Inflammatory macrophage treated with lipopolysaccharide for 4 hours (primary cell): ENCODE measurements around the gene SYNGR3.
A peak's percentile ranks its signal among the peaks of the same experiment; 100 is the strongest.

Experiments used
- DNase-seq: peaks from one replicate; pipeline ENCODE4 v3.0.0-alpha.2; 2020

The SYNGR3 gene

GRCh38 chr16:1997494-1998359 is 8.0 kb downstream of the SYNGR3 start:
- no peak for DNase-seq

GRCh38 chr16:1998360-1998835 is 8.6 kb downstream of the SYNGR3 start:
- DNase-seq: no peak

DNA sequence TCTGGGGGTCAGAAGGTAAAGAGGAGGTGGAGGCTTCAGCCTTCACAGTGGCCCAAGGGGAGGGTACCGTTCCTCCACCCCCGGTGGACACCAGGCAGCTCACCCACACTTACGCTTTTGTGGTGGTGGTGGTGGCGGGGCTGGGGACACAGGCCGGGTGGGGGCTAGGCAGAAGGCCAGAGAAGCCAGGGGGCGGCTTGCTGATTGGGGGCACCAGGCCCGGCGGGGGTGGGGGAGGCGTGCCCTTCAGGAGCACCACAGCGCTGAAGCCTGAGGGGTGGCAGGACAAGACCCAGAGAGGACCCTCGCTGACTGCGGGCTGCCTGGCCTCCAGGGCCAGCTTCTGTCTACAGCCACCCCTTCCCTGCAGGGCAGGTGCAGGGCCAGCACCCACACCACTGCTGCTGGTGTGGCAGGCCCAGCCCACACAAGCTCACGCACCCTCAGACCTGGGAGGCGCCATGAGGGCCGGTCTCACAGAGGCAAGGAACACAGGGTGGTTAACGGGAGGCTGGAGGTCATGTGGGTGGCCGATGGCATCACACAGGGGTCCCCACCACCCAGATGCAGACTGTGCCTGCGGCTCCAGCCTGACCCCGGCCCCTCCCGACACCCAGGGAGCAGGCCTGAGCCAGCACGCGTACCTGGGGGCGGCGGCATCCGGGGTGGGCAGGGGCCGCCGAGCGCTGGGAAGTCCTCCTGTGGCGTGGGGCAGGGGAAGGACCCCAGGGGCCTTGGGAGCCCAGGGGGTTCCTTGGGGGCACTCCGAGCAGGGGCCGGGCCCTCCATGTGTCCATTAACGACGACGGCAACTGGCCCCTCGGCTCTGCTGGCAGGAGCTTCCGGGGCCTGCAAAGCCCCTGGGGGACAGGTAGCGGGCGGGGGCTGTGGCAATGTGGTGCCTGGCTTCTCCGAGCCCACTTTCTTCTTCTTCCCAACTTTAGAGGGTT is 9.4 kb downstream of the SYNGR3 start:
- DNase-seq: no peak

GRCh38 chr16:1999866-2000514 is 10.2 kb downstream of the SYNGR3 start:
- no peak for DNase-seq

GRCh38 chr16:2001035-2001434 is 11.3 kb downstream of the SYNGR3 start:
- no peak for DNase-seq

DNA sequence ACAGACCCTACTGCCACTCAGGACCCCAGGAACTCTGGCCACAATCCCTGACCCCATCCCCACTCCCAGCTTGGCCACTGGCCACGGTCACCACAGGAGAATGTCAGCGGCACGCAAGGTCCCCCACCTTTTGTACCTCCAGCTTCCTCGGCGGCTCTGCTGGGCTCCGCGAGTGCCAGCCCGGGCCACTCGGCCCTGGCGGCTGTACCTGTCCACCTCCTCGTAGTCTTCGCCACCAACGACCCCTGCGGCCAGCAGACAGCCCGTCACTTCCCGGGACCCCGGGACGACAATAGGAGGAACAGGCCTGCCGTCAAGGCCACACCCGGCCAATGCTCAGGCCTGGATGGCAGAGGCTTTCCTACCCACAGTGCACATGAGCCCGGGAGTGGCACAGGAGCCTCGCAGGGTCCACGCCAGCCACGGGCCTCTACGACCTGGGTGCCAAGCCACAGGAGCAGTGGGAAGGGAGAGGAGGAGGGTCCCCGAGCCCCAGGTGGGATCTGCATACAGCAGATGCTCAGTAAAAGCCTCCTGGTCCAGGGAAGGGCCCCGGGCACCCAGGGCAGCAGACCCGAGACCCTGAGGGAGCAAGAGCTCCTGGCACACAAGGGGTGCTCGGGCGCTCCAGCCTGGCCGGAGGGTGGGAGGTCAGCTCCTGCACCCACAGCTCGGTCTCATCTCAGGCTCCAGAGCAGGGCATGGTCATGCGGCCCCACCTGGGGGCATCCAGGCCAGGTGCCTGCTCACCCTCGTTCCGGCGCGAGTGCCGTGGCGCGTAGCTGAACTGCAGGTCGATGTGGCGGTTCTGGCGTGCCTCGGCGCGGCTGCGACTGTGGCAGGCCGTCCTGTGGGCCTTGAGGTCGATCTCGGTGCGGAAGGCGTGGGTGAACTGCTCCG is 11.9 kb downstream of the SYNGR3 start:
- no peak for DNase-seq

GRCh38 chr16:2002406-2003230 is 12.8 kb downstream of the SYNGR3 start:
- DNase-seq: no peak

- DNase-seq: no peak
Observed at GRCh38 chr16:2003231-2003826, 13.6 kb downstream of the SYNGR3 start.

DNA sequence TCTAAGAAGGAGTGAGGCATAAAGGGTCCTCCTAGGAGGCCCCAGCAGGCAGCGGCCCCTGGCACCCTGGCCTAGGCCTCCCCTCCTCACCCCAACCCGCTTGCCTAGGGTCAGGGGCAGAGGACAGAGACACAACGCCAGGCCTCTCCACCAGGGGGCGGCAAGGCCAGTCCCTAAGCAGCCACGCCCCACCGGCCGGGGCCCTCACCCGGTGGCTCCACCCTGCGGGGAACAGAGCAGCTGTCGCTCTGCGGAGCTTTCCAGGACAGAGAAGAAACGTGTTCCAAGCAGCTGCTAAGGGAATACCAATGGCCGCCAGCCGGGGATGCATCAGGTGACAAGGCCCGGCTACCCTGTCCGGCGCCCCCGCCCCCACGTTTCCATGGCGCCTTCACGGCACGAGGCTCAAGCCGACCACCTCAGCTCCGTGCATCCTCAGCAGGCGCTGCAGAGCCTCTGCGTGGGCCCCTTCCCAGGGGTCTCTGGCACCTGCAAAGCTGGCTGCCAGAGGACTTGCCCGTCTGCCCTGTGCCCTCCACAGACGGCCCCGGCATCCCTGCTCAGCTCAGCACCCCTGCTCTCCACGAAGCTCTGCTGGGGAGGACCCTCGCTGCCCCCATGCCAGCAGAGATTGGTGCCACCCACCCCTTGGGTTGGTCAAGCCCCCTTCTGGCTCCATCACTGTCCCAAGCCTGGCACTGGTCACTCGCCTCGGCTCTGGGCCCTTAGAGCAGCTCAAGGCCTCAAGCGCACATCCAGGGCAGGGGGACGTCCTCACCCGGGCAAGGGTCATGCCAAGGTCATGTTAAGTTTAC is 14.3 kb downstream of the SYNGR3 start:
- peak; percentile 91 for DNase-seq

DNA sequence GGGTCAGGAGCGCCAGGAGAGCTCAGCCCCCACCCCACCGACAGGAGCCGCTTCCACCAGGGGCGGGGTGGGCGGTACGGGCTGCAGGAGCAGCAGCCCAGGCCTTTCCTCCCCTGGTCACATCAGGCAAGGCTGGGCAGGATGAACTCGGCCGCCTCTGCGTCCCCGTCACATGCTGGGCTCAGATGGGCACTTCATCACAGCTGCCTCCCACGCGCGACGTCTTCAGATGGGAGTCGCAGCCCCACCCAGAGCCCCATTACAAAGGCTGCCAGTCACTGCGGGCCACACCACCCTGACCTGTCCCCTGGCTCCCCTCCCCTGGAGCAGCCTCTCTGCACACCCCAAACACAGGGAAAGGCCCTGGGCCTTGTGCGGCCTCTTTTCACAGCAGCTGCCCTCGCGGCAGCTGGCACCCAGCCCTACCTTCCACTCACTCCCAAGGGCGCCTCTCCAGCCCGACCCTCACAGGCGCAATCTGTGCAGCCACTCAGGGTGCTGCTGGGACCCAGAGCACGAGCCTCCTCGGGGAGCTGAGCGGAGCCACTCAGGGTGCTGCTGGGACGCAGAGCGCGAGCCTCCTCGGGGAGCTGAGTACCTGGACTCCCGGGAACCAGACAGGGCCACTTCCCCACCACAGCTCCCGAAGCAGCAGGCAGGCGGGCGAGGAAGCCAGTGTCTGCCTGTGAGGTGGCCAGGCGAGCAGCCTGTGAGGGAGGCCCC is 15.2 kb downstream of the SYNGR3 start:
- peak; percentile 70 for DNase-seq

GRCh38 chr16:2005646-2006045 is 15.9 kb downstream of the SYNGR3 start:
- DNase-seq: peak; percentile 70

GRCh38 chr16:2006317-2006716 is 16.5 kb downstream of the SYNGR3 start:
- no peak for DNase-seq

- no peak for DNase-seq
Observed at GRCh38 chr16:2007081-2007836, 17.5 kb downstream of the SYNGR3 start.

DNA sequence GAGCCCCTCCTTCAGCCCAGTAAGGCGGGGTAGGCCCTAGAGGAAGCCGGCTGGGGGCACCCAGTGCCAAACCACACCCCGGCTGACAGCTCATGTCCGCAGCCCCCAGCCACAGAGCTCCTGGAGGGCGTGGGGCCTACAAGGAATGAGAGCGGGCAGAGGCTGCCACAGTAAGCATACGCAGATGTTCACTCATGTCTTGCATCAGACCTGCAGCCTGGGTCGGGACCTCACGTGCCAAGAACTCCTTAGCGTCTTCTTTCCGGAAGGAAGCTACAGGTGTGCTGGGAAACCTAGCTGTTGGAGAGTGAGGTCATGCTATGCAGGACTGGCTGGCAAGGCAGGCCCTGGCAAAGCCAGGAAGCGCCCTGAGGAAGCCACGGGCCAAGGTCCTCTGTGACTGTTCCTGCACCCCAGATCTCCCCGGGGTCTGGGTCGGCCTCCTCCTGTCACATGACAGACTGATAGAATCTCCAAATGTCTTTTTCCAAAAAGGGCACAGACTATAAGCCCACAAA is 18.3 kb downstream of the SYNGR3 start:
- no peak for DNase-seq

DNA sequence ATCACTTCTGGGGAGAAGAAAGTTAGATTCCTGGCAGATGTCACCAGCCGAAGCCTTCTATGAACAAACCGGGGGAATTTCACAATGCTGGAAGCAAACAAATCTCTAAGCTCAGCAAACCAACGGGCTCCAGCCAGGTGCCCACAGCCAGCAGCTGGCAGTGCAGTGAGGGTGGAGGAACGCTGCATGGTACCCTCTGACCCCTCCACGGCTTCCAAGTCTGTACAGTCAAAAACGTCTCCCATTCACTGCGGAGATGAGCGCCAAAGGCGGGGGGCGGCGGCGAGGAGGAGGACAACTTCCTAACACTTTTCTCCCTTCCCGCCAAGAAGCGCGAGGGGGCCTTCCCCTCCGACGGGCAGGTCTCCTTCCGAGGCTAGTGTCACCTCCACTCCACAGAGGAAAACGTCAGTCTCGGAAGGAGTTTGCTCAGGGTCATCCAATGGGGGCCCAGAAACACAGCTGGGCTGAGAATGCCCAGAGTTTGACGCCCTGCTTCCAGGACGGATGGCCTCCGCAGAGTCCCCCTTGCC is 18.9 kb downstream of the SYNGR3 start:
- DNase-seq: peak; percentile 32

- no peak for DNase-seq
Observed at GRCh38 chr16:2009164-2009711, 19.5 kb downstream of the SYNGR3 start.

- peak; percentile 91 for DNase-seq
Observed at GRCh38 chr16:2009791-2010510, 20.2 kb downstream of the SYNGR3 start, which contains the start of gene ZNF598. TSS of gene ZNF598 (minus strand) at chr16:2009821.
